Peyer's patch (tissue), 4 donors: Measurements from ENCODE around the gene KDM4C. TPM values are rescaled to one million over a fixed set of nuclear protein-coding genes. Genes with fewer than 3 reads are reported as not detected.
"Not testable (repeated sequence)": the region's sequence is repeated elsewhere in the genome, so short reads cannot be mapped to it uniquely, and the experiment has no call there.

Experiments
- DNase-seq, 3 donors: peaks; one replicate each; pipeline ENCODE4 v3.0.0-alpha.2; 2017 to 2019
- H3K27ac ChIP-seq, 4 donors: fragments of 200-600 bp; sonication (generic); one replicate each; pipeline ENCODE4 v1.5.1; 2016 to 2019
- H3K27me3 ChIP-seq, 2 donors: fragments of 200-600 bp; sonication (generic); one replicate each; pipeline ENCODE4 v1.5.1; 2019
- H3K36me3 ChIP-seq, 3 donors: fragments of 200-600 bp; sonication (generic); one replicate each; pipeline ENCODE4 v1.5.1; 2016 to 2019
- H3K4me1 ChIP-seq, 4 donors: fragments of 200-600 bp; sonication (generic); one replicate each; pipeline ENCODE4 v1.5.1; 2016 to 2019
- H3K4me3 ChIP-seq, 4 donors: fragments of 200-600 bp; sonication (generic); 1 replicate in 3 of 4; 2 replicates in 1 of 4; pipeline ENCODE4 v1.5.1; 2016 to 2019; ENCODE audit warnings: mild to moderate bottlenecking in 1 of 4
- H3K9me3 ChIP-seq, 4 donors: fragments of 200-600 bp; sonication (generic); one replicate each; pipeline ENCODE4 v1.5.1; 2016 to 2019; ENCODE audit warnings: mild to moderate bottlenecking in 1 of 4
- POLR2A ChIP-seq, 2 donors: fragments of 450-650 bp; IDR thresholded peaks; one replicate each; pipeline ENCODE4 v1.5.1; 2017; ENCODE audit warnings: antibody characterized with exemption in 2 of 2, mild to moderate bottlenecking in 2 of 2, moderate library complexity in 2 of 2
- total RNA-seq, 4 donors: library from RNA; depleted of rRNA; stranded (reverse); fragments of >200 nt; gene quantifications; one replicate each; pipeline ENCODE4 v1.1.0, GENCODE V29; 2016
- TF ChIP-seq, protein P1 (sequence below), 6 experiments: fragments of 450-650 bp in 4 of 6; fragments of 200-600 bp in 2 of 6; sonication (generic) in 1 of 6; IDR thresholded peaks; one replicate each; pipeline ENCODE4 v1.5.1; 2017 to 2019; ENCODE audit warnings: antibody characterized with exemption in 6 of 6, mild to moderate bottlenecking in 3 of 6, moderate library complexity in 1 of 6

The KDM4C gene
- total RNA-seq: 100 to 1,000 TPM in 3 of 4 donors, 10 to 100 TPM in 1; 90.7 to 125 (median 107) TPM

DNA sequence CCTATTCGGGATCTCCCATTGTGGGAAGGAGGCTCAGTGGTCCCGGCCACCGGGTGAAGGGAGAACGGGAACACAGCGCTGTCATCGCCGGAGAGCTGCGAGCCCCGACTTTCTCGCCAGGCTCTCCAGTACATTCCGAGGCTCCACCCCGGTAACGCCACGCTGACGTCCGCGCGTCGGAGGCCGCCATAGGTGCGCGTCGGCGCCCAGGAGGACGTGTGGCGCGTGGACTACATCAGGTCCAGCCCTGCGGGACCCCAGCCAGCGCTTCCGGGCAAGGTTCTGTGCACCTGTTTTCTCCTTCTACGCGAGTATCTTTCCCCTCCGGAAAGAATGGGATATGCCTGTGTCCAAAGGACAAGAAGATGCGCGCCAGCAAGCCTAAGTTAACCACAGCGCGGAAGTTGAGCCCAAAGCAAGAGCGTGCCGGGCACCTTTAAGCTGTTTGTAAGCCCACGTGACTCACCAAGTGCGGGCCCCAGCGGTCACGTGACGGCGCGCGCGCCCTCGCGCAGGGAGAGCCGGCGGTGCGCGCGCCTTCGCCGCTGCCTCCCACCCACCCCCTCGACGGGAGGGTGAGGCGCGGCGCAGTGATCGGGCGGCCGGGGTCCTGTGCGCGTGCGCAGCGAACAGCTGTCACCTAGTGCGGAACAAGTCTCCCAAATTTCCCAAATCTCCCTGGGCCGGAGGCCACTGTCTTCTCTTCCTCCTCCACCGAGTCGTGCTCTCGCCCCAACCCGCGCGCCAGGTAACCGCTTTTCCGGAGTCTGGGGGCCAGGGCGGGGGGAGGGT lies at the start of gene KDM4C:
TSS of gene KDM4C (plus strand) at position 518 of the 792 bp plus-strand sequence. CDS start 35,016 bp downstream, outside the sequence.
- H3K36me3 ChIP-seq: no peaks in the 10 kb centered on the region
- peak within 1 kb of the TSS; percentile 71 to 100 (median 92) for H3K4me3 ChIP-seq
- peak; percentile 86 to 87 for TF ChIP-seq POLR2A (IDR thresholded peaks at IDR 0.05)
- TF ChIP-seq, protein P1, sequence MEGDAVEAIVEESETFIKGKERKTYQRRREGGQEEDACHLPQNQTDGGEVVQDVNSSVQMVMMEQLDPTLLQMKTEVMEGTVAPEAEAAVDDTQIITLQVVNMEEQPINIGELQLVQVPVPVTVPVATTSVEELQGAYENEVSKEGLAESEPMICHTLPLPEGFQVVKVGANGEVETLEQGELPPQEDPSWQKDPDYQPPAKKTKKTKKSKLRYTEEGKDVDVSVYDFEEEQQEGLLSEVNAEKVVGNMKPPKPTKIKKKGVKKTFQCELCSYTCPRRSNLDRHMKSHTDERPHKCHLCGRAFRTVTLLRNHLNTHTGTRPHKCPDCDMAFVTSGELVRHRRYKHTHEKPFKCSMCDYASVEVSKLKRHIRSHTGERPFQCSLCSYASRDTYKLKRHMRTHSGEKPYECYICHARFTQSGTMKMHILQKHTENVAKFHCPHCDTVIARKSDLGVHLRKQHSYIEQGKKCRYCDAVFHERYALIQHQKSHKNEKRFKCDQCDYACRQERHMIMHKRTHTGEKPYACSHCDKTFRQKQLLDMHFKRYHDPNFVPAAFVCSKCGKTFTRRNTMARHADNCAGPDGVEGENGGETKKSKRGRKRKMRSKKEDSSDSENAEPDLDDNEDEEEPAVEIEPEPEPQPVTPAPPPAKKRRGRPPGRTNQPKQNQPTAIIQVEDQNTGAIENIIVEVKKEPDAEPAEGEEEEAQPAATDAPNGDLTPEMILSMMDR (IDR thresholded peaks at IDR 0.05): no peak
- H3K4me1 ChIP-seq: peaks cover 0 to 18% (median 7%) of the 10 kb centered on the region in 4 donors
- no peaks in the 10 kb centered on the region for H3K9me3 ChIP-seq
- H3K27me3 ChIP-seq: no peaks in the 10 kb centered on the region
- peak; percentile 96 to 98 (median 96) for DNase-seq
- H3K27ac ChIP-seq: peak within 1 kb of the TSS; percentile 92 to 99 (median 97)

DNA sequence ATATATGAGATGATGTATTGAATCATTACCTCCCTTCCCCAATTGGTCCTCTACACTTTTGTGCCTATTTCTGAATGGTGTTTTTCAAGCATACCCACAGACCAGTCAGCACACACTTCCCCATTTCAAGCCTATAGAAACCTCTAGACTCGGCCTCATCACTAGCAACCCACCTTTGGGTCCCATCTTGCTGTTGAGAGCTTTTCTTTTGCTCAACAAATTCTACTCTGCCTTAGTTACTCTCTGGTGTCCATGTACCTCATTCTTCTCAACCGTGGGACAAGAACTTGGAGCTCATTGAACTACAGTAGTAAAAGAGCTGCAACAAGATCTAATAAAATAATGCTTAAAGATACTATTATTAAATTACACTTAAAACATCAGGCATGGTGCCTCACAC lies 49.0 kb upstream of the KDM4C start:
- H3K4me3 ChIP-seq: no peak overlapping the region
- no peak for TF ChIP-seq POLR2A (IDR thresholded peaks at IDR 0.05)
- TF ChIP-seq, protein P1 (IDR thresholded peaks at IDR 0.05): no peak
- no peaks in the 10 kb centered on the region for H3K4me1 ChIP-seq
- DNase-seq: no peak
- no peaks in the 10 kb centered on the region for H3K27me3 ChIP-seq
- no peaks in the 10 kb centered on the region for H3K36me3 ChIP-seq
- H3K27ac ChIP-seq: no peak overlapping the region
- no peaks in the 10 kb centered on the region for H3K9me3 ChIP-seq

DNA sequence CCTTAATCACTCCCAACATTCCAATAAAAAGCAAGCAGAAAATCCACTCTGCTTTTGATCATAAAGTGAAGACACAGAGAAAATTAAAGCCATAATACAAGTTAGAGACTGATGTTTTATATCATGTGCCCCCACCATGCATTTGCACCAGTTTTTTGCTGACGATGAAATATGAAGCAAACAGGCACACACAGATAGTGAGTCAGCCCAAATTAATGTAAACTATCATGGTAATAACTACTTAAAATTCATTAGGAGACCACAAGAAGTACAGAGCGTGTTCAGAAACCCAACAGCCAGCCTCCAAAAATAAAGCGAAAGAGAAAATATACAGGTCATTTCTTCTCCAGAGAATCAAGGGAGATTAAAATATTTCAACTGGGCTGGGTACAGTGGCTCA lies 46.4 kb upstream of the KDM4C start:
- H3K4me1 ChIP-seq: no peaks in the 10 kb centered on the region
- no peaks in the 10 kb centered on the region for H3K27me3 ChIP-seq
- H3K36me3 ChIP-seq: no peaks in the 10 kb centered on the region
- no peak overlapping the region for H3K27ac ChIP-seq
- no peak overlapping the region for H3K4me3 ChIP-seq
- TF ChIP-seq, protein P1 (IDR thresholded peaks at IDR 0.05): no peak
- no peak for TF ChIP-seq POLR2A (IDR thresholded peaks at IDR 0.05)
- H3K9me3 ChIP-seq: no peaks in the 10 kb centered on the region
- DNase-seq: no peak

DNA sequence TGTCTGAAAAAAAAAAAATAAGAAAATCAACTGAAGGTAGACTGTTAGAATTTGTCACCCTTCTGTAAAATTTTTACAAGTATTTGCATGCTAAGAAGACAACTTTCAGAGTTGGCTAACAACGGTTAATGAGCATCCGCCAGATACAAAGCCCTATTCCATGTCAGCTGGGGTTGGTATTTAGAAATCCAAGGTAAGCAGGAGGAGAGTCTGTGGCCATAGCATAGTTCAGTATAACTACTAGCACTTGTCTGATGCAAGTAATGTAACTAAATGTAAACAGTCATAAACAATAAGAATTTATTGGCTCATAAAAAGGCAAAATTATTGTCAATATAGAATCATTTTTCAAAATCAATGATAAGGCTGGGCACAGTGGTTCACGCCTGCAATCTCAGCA lies 45.7 kb upstream of the KDM4C start:
- Histone ChIP-seq H3K27me3 (no peaks in the 10 kb centered on the region), H3K4me3 (no peak overlapping the region), H3K4me1 (no peaks in the 10 kb centered on the region), H3K36me3 (no peaks in the 10 kb centered on the region), H3K27ac (no peak overlapping the region), H3K9me3 (no peaks in the 10 kb centered on the region)
- TF ChIP-seq POLR2A (IDR thresholded peaks at IDR 0.05): no peak
- TF ChIP-seq, protein P1 (IDR thresholded peaks at IDR 0.05): no peak
- DNase-seq: no peak

DNA sequence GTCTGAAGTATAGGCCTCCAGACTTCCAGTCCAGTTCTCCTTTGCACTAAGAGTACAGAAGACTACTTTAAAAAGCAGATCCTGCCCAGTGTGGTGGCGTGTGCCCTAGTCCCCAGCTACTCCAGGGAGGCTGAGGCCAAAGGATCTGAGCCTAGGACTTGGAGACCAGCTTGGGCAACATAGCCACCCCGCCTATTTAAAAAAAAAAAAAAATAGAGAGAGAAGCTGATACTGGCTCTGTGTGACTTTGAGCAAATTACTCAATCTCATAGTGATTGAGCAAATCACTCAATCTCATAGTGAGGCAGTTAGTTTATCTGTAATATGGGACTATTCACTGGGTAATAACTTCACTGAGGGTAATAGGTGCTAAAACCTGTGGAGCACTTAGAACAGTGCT lies 43.6 kb upstream of the KDM4C start:
- no peaks in the 10 kb centered on the region for H3K4me1 ChIP-seq
- no peaks in the 10 kb centered on the region for H3K27me3 ChIP-seq
- no peaks in the 10 kb centered on the region for H3K36me3 ChIP-seq
- no peak overlapping the region for H3K4me3 ChIP-seq
- DNase-seq: no peak
- no peak for TF ChIP-seq POLR2A (IDR thresholded peaks at IDR 0.05)
- TF ChIP-seq, protein P1 (IDR thresholded peaks at IDR 0.05): no peak
- H3K9me3 ChIP-seq: no peaks in the 10 kb centered on the region
- H3K27ac ChIP-seq: no peak overlapping the region

DNA sequence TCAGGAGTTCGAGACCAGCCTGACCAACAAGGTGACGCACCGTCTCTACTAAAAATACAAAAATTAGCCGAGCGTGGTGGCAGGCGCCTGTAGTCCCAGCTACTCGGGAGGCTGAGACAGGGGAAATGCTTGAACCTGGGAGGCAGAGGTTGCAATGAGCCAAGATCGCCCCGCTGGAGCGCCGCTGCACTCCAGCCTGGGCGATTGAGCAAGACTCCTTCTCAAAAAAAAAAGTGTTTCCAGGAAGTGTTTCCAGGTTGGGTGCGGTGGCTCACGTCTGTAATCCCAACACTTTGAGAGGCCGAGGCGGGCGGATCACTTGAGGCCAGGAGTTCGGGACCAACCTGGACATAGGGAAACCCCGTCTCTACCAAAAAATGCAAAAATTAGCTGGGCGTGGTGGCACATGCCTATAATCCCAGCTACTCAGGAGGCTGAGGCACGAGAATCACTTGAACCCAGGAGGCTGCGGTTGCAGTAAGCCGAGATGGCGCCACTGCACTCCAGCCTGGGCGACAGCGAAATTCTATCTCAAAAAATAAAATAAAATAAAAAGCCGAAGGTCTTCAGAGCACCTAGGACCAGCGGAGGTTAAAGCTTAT lies 42.5 kb upstream of the KDM4C start:
- not testable (repeated sequence) for H3K36me3 ChIP-seq, H3K4me1 ChIP-seq, H3K27me3 ChIP-seq, H3K9me3 ChIP-seq
- peak overlapping the region in 3 of 4 donors; percentile 50 for H3K4me3 ChIP-seq
- peak in 2 of 3 donors; percentile 50 to 51 for DNase-seq
- peak overlapping the region; percentile 73 to 88 (median 82) for H3K27ac ChIP-seq
